ENCODE measurements around the gene OGFOD1. TPM values are rescaled to one million over a fixed set of nuclear protein-coding genes. Genes with fewer than 3 reads are reported as not detected.

The OGFOD1 gene
- total and polyA plus RNA-seq, 2 of the 13 experiments (the other 11 are each of a cell fraction or from before 2014, with no cell fraction given): 35.2 to 81.3 TPM

DNA sequence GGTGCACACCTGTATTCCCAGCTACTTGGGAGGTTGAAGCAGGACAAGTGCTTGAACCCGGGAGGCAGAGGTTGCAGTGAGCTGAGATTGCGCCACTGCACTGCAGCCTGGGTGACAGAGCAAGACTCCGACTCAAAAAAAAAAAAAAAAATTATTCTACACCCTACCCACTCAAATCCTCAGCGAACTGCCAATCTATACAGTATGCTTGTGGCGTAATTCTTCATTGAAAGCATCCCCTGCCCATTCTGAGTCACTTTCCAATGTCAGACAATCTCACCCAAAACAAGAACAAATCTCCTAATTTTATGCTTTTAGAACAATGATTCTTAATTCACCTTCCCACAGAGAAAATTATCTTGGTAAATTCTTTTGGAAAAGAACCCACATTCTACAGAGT, 38.0 kb upstream of the OGFOD1 start:
- H3K4me1 ChIP-seq (ENCODE audit: insufficient read depth, low read length): peaks cover 28% of the 10 kb centered on the region
- 89% methylated on average over 5 of the region's 5 CpGs for WGBS (ENCODE audit: low lambda C conversion rate)
- H3K27me3 ChIP-seq (ENCODE audit: control insufficient read depth in 1 of 2, insufficient read depth in 2 of 2, low read length in 2 of 2): no peaks in the 10 kb centered on the region
- H3K9ac ChIP-seq (ENCODE audit: insufficient read depth, low read depth, low read length): no peak overlapping the region
- ATAC-seq (no peak), DNase-seq (ENCODE audit: low spot score) (no peak), FAIRE-seq (no peak)
- POLR2A ChIA-PET: interaction anchor here (1.3 kb wide), 1 partner anchor 11 kb away, joined by 3 read pairs; no protein-coding TSS in a partner anchor
- H3K4me3 ChIP-seq (replicated peaks in 1 of 3; ENCODE audit: insufficient read depth in 1 of 3, low read depth in 2 of 3, low read length in 3 of 3): no peak overlapping the region
- in situ Hi-C loops (cut with HindIII; ENCODE audit: extremely low pct_ligation_motif_present, low pct_unique_long_range_greater_than_20kb): no loop called here
- intact Hi-C loops (cut with micrococcal nuclease; ENCODE audit: unreplicated experiment): no loop called here
- H3K79me2 ChIP-seq (ENCODE audit: insufficient read depth, low read length): peaks cover 42% of the 10 kb centered on the region
- BruUV-seq (replicated peaks): no TSS peak
- TF ChIP-seq ATF7 (IDR thresholded peaks at IDR 0.05) (no peak), ATF7 (CRISPR knock-in tag; IDR thresholded peaks at IDR 0.05) (no peak), MATR3 (CRISPR knock-in tag; IDR thresholded peaks at IDR 0.05) (no peak), MAFF (IDR thresholded peaks at IDR 0.05; ENCODE audit: low read depth, low read length) (no peak), ZNF160 (CRISPR knock-in tag; IDR thresholded peaks at IDR 0.05) (no peak), ZNF501 (CRISPR knock-in tag; IDR thresholded peaks at IDR 0.05) (no peak), RXRA (CRISPR knock-in tag; IDR thresholded peaks at IDR 0.05) (no peak), PLRG1 (conservative IDR thresholded peaks at IDR 0.05) (no peak), ZBTB3 (CRISPR knock-in tag; IDR thresholded peaks at IDR 0.05; ENCODE audit: borderline replicate concordance, low read depth) (no peak), ATF1 (CRISPR knock-in tag; IDR thresholded peaks at IDR 0.05) (no peak)
- no peak overlapping the region for H3K4me2 ChIP-seq (ENCODE audit: low read depth, low read length)
- peaks cover 11 to 55% of the 10 kb centered on the region in 2 experiments for H3K36me3 ChIP-seq (replicated peaks in 1 of 2; ENCODE audit: control insufficient read depth in 1 of 2, insufficient read depth in 2 of 2, low read length in 2 of 2)
- no peak overlapping the region for H2AFZ ChIP-seq (ENCODE audit: low read length)
- H3K9me3 ChIP-seq (ENCODE audit: low read length): no peaks in the 10 kb centered on the region
- CTCF ChIA-PET (ENCODE audit: low intra/inter-chr PET ratio, low total read pairs): no interaction called here
- H4K20me1 ChIP-seq (ENCODE audit: insufficient read depth, low read length): no peaks in the 10 kb centered on the region
- no peak overlapping the region for H3K27ac ChIP-seq (ENCODE audit: extremely low read length, insufficient read depth, low read length)

DNA sequence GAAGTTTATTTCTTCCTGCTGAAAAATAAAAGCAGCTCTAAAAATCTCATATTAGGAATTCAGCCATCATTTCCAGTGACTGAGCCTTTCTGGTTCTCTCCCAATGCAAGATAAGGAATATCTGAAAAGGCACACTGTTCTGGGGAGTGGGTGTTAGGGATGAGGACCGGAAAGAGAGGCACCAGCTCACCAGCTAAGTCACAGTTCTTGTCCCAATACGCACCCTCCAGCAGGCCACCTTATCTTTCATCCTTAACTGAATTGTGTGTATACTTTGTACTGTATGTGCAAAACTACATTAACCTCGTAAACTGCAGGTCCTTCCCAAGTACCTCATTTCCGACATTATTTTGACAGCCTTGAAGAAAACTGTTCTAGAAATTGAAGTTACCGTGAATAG, 37.0 kb upstream of the OGFOD1 start:
- POLR2A ChIA-PET: interaction anchor here (1.3 kb wide), 1 partner anchor 10 kb away, joined by 3 read pairs; no protein-coding TSS in a partner anchor
- Histone ChIP-seq H3K27me3 (ENCODE audit: control insufficient read depth in 1 of 2, insufficient read depth in 2 of 2, low read length in 2 of 2) (no peaks in the 10 kb centered on the region), H3K4me3 (replicated peaks in 1 of 3; ENCODE audit: insufficient read depth in 1 of 3, low read depth in 2 of 3, low read length in 3 of 3) (no peak overlapping the region), H3K79me2 (ENCODE audit: insufficient read depth, low read length) (peaks cover 51% of the 10 kb centered on the region), H3K9ac (ENCODE audit: insufficient read depth, low read depth, low read length) (no peak overlapping the region), H3K4me2 (ENCODE audit: low read depth, low read length) (no peak overlapping the region), H3K9me3 (ENCODE audit: low read length) (no peaks in the 10 kb centered on the region), H2AFZ (ENCODE audit: low read length) (no peak overlapping the region), H3K4me1 (ENCODE audit: insufficient read depth, low read length) (peaks cover 18% of the 10 kb centered on the region), H3K27ac (ENCODE audit: extremely low read length, insufficient read depth, low read length) (no peak overlapping the region), H3K36me3 (replicated peaks in 1 of 2; ENCODE audit: control insufficient read depth in 1 of 2, insufficient read depth in 2 of 2, low read length in 2 of 2) (peaks cover 9 to 47% of the 10 kb centered on the region in 2 experiments), H4K20me1 (ENCODE audit: insufficient read depth, low read length) (no peaks in the 10 kb centered on the region)
- in situ Hi-C loops (cut with HindIII; ENCODE audit: extremely low pct_ligation_motif_present, low pct_unique_long_range_greater_than_20kb): no loop called here
- intact Hi-C loops (cut with micrococcal nuclease; ENCODE audit: unreplicated experiment): no loop called here
- CTCF ChIA-PET (ENCODE audit: low intra/inter-chr PET ratio, low total read pairs): no interaction called here
- BruUV-seq (replicated peaks): no TSS peak
- ATAC-seq: no peak
- FAIRE-seq: no peak
- WGBS (ENCODE audit: low lambda C conversion rate): 98% methylated on average over 5 of the region's 5 CpGs
- DNase-seq (ENCODE audit: low spot score): no peak
- no peak for TF ChIP-seq ARNT2 (CRISPR knock-in tag; IDR thresholded peaks at IDR 0.05; ENCODE audit: low read depth)
- no peak for TF ChIP-seq MIER3 (CRISPR knock-in tag; IDR thresholded peaks at IDR 0.05; ENCODE audit: borderline replicate concordance)
- TF ChIP-seq ZNF720 (CRISPR knock-in tag; IDR thresholded peaks at IDR 0.05): no peak
- TF ChIP-seq, protein P1, sequence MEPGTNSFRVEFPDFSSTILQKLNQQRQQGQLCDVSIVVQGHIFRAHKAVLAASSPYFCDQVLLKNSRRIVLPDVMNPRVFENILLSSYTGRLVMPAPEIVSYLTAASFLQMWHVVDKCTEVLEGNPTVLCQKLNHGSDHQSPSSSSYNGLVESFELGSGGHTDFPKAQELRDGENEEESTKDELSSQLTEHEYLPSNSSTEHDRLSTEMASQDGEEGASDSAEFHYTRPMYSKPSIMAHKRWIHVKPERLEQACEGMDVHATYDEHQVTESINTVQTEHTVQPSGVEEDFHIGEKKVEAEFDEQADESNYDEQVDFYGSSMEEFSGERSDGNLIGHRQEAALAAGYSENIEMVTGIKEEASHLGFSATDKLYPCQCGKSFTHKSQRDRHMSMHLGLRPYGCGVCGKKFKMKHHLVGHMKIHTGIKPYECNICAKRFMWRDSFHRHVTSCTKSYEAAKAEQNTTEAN (CRISPR knock-in tag; conservative IDR thresholded peaks at IDR 0.05): no peak
- TF ChIP-seq TAF15 (IDR thresholded peaks at IDR 0.05; ENCODE audit: low read depth, low read length, poor library complexity, severe bottlenecking): no peak
- no peak for TF ChIP-seq ELF3 (CRISPR knock-in tag; IDR thresholded peaks at IDR 0.05)
- TF ChIP-seq ZNF644 (CRISPR knock-in tag; IDR thresholded peaks at IDR 0.05; ENCODE audit: low read depth): no peak
- no peak for TF ChIP-seq FOXM1 (CRISPR knock-in tag; IDR thresholded peaks at IDR 0.05)
- TF ChIP-seq, protein P2, sequence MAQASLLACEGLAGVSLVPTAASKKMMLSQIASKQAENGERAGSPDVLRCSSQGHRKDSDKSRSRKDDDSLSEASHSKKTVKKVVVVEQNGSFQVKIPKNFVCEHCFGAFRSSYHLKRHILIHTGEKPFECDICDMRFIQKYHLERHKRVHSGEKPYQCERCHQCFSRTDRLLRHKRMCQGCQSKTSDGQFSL (CRISPR knock-in tag; IDR thresholded peaks at IDR 0.05): no peak
- TF ChIP-seq, protein P3, sequence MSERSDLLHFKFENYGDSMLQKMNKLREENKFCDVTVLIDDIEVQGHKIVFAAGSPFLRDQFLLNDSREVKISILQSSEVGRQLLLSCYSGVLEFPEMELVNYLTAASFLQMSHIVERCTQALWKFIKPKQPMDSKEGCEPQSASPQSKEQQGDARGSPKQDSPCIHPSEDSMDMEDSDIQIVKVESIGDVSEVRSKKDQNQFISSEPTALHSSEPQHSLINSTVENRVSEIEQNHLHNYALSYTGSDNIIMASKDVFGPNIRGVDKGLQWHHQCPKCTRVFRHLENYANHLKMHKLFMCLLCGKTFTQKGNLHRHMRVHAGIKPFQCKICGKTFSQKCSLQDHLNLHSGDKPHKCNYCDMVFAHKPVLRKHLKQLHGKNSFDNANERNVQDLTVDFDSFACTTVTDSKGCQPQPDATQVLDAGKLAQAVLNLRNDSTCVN (CRISPR knock-in tag; IDR thresholded peaks at IDR 0.05; ENCODE audit: borderline replicate concordance): no peak

Measured in HepG2 (cell line).